Liver (tissue), 3 donors: Measurements from ENCODE around the gene SMC6.

Experiments used
- CTCF ChIP-seq: fragments of 150-350 bp; IDR thresholded peaks from 2 replicates; pipeline ENCODE4 v1.5.1; 2017; ENCODE audit warnings: improper control_type of control experiment, low read depth, low read length; ENCODE audit not compliant: missing input control
- EGR1 ChIP-seq, 2 donors: IDR thresholded peaks; 2 replicates each; pipeline ENCODE4 v1.6.1; 2016 to 2018; ENCODE audit warnings: antibody characterized with exemption in 2 of 2, low read depth in 2 of 2
- FOXA1 ChIP-seq: IDR thresholded peaks from 2 replicates; pipeline ENCODE4 v1.6.1; 2016; ENCODE audit warnings: antibody characterized with exemption
- JUND ChIP-seq, 2 donors: IDR thresholded peaks; 2 replicates each; pipeline ENCODE4 v1.6.1; 2016; ENCODE audit warnings: antibody characterized with exemption in 2 of 2
- MAX ChIP-seq: IDR thresholded peaks from 2 replicates; pipeline ENCODE4 v1.6.1; 2016; ENCODE audit warnings: antibody characterized with exemption
- RAD21 ChIP-seq, 2 donors: IDR thresholded peaks; 2 replicates each; pipeline ENCODE4 v1.6.1; 2016; ENCODE audit warnings: antibody characterized with exemption in 2 of 2, mild to moderate bottlenecking in 2 of 2
- REST ChIP-seq: IDR thresholded peaks from 2 replicates; pipeline ENCODE4 v1.6.1; 2016; ENCODE audit warnings: antibody characterized with exemption, mild to moderate bottlenecking
- RXRA ChIP-seq, 2 donors: IDR thresholded peaks; 2 replicates each; pipeline ENCODE4 v1.6.1; 2017 to 2018; ENCODE audit warnings: antibody characterized with exemption in 2 of 2, mild to moderate bottlenecking in 1 of 2
- SP1 ChIP-seq: IDR thresholded peaks from 2 replicates; pipeline ENCODE4 v1.6.1; 2018; ENCODE audit warnings: antibody characterized with exemption, mild to moderate bottlenecking
- TAF1 ChIP-seq: conservative IDR thresholded peaks from 2 replicates; pipeline ENCODE4 v1.6.1; 2016; ENCODE audit warnings: antibody characterized with exemption, mild to moderate bottlenecking
- donor health status: healthy.
- donor health status: healthy.

- TF ChIP-seq CTCF (no peak), MAX (no peak), FOXA1 (no peak), JUND (IDR thresholded peaks at IDR 0.05) (no peak), RAD21 (IDR thresholded peaks at IDR 0.05) (no peak), REST (no peak), SP1 (no peak), EGR1 (IDR thresholded peaks at IDR 0.05; ENCODE audit: low read depth in 2 of 2) (no peak), RXRA (IDR thresholded peaks at IDR 0.05) (no peak), TAF1 (no peak)
These were observed 5.7 kb downstream of the SMC6 start for GRCh38 chr2:17747684-17748452.
